ENCODE measurements around the gene SLIT3.

DNA sequence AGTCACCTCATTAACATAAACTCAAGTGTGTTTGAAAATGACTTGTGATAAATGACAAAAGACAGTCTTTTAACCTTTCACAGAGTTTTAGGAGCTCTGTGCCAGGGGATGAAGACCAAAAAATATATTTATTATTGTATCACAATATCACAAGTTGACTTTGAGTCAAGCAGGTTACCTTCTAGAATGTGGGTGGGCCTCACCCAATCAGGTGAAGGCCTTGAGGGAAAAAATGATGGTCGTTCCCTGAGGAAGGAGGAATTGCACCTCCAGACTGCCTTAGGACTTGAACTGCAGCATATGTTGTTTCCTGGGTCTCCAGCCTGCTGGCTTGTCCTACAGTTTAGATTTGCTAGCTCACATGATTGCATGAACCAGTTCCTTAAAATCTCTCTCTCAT, 680.1 kb downstream of the SLIT3 start:
- TF ChIP-seq POLR2A (IDR thresholded peaks at IDR 0.05; ENCODE audit: low read depth, low read length) (no peak), POLR2AphosphoS5 (IDR thresholded peaks at IDR 0.05; ENCODE audit: low read depth, low read length) (no peak), TAF1 (IDR thresholded peaks at IDR 0.05; ENCODE audit: low read depth, low read length) (no peak), PAX5 (IDR thresholded peaks at IDR 0.05; ENCODE audit: insufficient read depth, low read length, severe bottlenecking) (no peak), POU2F2 (IDR thresholded peaks at IDR 0.05; ENCODE audit: low read depth, low read length) (no peak), SPI1 (IDR thresholded peaks at IDR 0.05; ENCODE audit: low read depth, low read length) (no peak)

All from GM12891 (cell line).